Parathyroid adenoma (tissue), 2 donors: Measurements from ENCODE around the gene LHX6.

Source experiments
- H2AFZ ChIP-seq: fragments of 300-600 bp; sonication (generic); one replicate; pipeline ENCODE4 v1.7.0; 2017; ENCODE audit warnings: antibody characterized with exemption, mild to moderate bottlenecking
- H3K27ac ChIP-seq: fragments of 300-600 bp; sonication (generic); one replicate; pipeline ENCODE4 v1.7.0; 2017
- H3K27me3 ChIP-seq: fragments of 300-600 bp; sonication (generic); one replicate; pipeline ENCODE4 v1.7.0; 2017; ENCODE audit warnings: low read length; ENCODE audit not compliant: control insufficient read depth, insufficient read depth
- H3K36me3 ChIP-seq: fragments of 300-600 bp; sonication (generic); one replicate; pipeline ENCODE4 v1.7.0; 2017; ENCODE audit warnings: low read length; ENCODE audit not compliant: control insufficient read depth, insufficient read depth
- H3K4me1 ChIP-seq: fragments of 300-600 bp; sonication (generic); one replicate; pipeline ENCODE4 v1.7.0; 2017; ENCODE audit warnings: control low read depth
- H3K4me2 ChIP-seq: fragments of 300-600 bp; sonication (generic); one replicate; pipeline ENCODE4 v1.7.0; 2017; ENCODE audit warnings: low read length
- H3K4me3 ChIP-seq: fragments of 300-600 bp; sonication (generic); one replicate; pipeline ENCODE4 v1.7.0; 2017; ENCODE audit warnings: low read depth, low read length
- H3K79me2 ChIP-seq: fragments of 300-600 bp; sonication (generic); one replicate; pipeline ENCODE4 v1.7.0; 2017; ENCODE audit warnings: control low read depth
- H3K9ac ChIP-seq: fragments of 300-600 bp; sonication (generic); one replicate; pipeline ENCODE4 v1.7.0; 2017; ENCODE audit warnings: mild to moderate bottlenecking
- H3K9me3 ChIP-seq: fragments of 300-600 bp; sonication (generic); one replicate; pipeline ENCODE4 v1.7.0; 2017; ENCODE audit warnings: low read length; ENCODE audit not compliant: control insufficient read depth
- CTCF ChIP-seq: fragments of 300-600 bp; sonication (generic); IDR thresholded peaks from one replicate; pipeline ENCODE4 v1.7.0; 2017; ENCODE audit warnings: antibody characterized with exemption, mild to moderate bottlenecking
- donor health status: primary hyperparathyroidism.

LHX6 gene

GRCh38 chr9:122228191-122228567, 578 bp downstream of the LHX6 start:
- no peaks in the 10 kb centered on the region for H3K9me3 ChIP-seq
- H3K4me1 ChIP-seq: no peaks in the 10 kb centered on the region
- TF ChIP-seq CTCF: no peak
- no peak overlapping the region for H2AFZ ChIP-seq
- H3K4me2 ChIP-seq: peak overlapping the region; percentile 49
- no peak overlapping the region for H3K27ac ChIP-seq
- H3K9ac ChIP-seq: no peak overlapping the region
- H3K4me3 ChIP-seq: peak overlapping the region; percentile 40
- H3K27me3 ChIP-seq: peaks cover 7% of the 10 kb centered on the region
- no peaks in the 10 kb centered on the region for H3K79me2 ChIP-seq
- no peaks in the 10 kb centered on the region for H3K36me3 ChIP-seq

- Histone ChIP-seq H3K9me3 (no peaks in the 10 kb centered on the region), H3K4me2 (no peak overlapping the region), H2AFZ (no peak overlapping the region), H3K4me1 (no peaks in the 10 kb centered on the region), H3K27me3 (peaks cover 7% of the 10 kb centered on the region), H3K27ac (no peak overlapping the region), H3K79me2 (no peaks in the 10 kb centered on the region), H3K9ac (no peak overlapping the region), H3K4me3 (no peak overlapping the region), H3K36me3 (no peaks in the 10 kb centered on the region)
- no peak for TF ChIP-seq CTCF
Measured at GRCh38 chr9:122227575-122227900, 1.2 kb downstream of the LHX6 start.

- Histone ChIP-seq H3K27ac (no peak overlapping the region), H3K9me3 (no peaks in the 10 kb centered on the region), H3K79me2 (no peaks in the 10 kb centered on the region), H3K9ac (no peak overlapping the region), H2AFZ (no peak overlapping the region), H3K4me1 (no peaks in the 10 kb centered on the region), H3K4me2 (no peak overlapping the region), H3K36me3 (no peaks in the 10 kb centered on the region), H3K4me3 (peak overlapping the region; percentile 14), H3K27me3 (peaks cover 7% of the 10 kb centered on the region)
- TF ChIP-seq CTCF: no peak
Measured at GRCh38 chr9:122226758-122227574, 1.8 kb downstream of the LHX6 start.

- no peak overlapping the region for H3K9ac ChIP-seq
- no peak for TF ChIP-seq CTCF
- no peaks in the 10 kb centered on the region for H3K36me3 ChIP-seq
- no peaks in the 10 kb centered on the region for H3K4me1 ChIP-seq
- no peak overlapping the region for H2AFZ ChIP-seq
- H3K4me3 ChIP-seq: peak overlapping the region; percentile 14
- H3K9me3 ChIP-seq: no peaks in the 10 kb centered on the region
- H3K27me3 ChIP-seq: peaks cover 7% of the 10 kb centered on the region
- no peak overlapping the region for H3K27ac ChIP-seq
- peak overlapping the region; percentile 40 for H3K4me2 ChIP-seq
- no peaks in the 10 kb centered on the region for H3K79me2 ChIP-seq
Measured at GRCh38 chr9:122226142-122226757, 2.5 kb downstream of the LHX6 start.
